Activated CD4-positive, alpha-beta memory T cell treated with anti-CD3 and anti-CD28 coated beads for 36 hours (primary cell): ENCODE data around the gene SLC25A25. TPM values are rescaled to one million over a fixed set of nuclear protein-coding genes. Genes with fewer than 3 reads are reported as not detected.

Experiments used
- CTCF ChIA-PET: fragments of 350-600 bp; sonication (Branson Sonifier 250); formaldehyde crosslinking; loops from one replicate; lab custom pipeline; 2021; ENCODE audit warnings: antibody characterized with exemption, inconsistent platforms; lab: Charles Lee
- POLR2A ChIA-PET: fragments of 350-600 bp; sonication (Branson Sonifier 250); formaldehyde crosslinking; loops from one replicate; lab custom pipeline; 2021; ENCODE audit warnings: antibody characterized with exemption; lab: Charles Lee
- DNase-seq: peaks from one replicate; pipeline ENCODE4 v3.0.0-alpha.2; 2020
- H3K27ac Mint-ChIP-seq: one replicate; pipeline ENCODE4 v1.8.0; 2021; ENCODE audit warnings: mixed read lengths
- H3K27me3 Mint-ChIP-seq: one replicate; pipeline ENCODE4 v1.8.0; 2021; ENCODE audit warnings: mixed read lengths
- H3K36me3 Mint-ChIP-seq: one replicate; pipeline ENCODE4 v1.8.0; 2021; ENCODE audit warnings: mixed read lengths
- H3K4me1 Mint-ChIP-seq: one replicate; pipeline ENCODE4 v1.8.0; 2021; ENCODE audit warnings: low read depth, mixed read lengths
- H3K4me3 Mint-ChIP-seq: one replicate; pipeline ENCODE4 v1.8.0; 2021; ENCODE audit warnings: mild to moderate bottlenecking, mixed read lengths
- H3K9me3 Mint-ChIP-seq: one replicate; pipeline ENCODE4 v1.8.0; 2021; ENCODE audit warnings: mixed read lengths
- intact Hi-C: fragments of 100-400 bp; cut with micrococcal nuclease; formaldehyde crosslinking; loops from one replicate; pipeline ENCODE4 v1.15.1; 2023
- total RNA-seq, 2 experiments: library from RNA; stranded (reverse); gene quantifications; one replicate each; pipeline ENCODE4 v1.2.3, GENCODE V29; 2021

SLC25A25 gene
- total RNA-seq, 2 experiments from 2014 or later = 17.1 to 17.3 TPM

DNA sequence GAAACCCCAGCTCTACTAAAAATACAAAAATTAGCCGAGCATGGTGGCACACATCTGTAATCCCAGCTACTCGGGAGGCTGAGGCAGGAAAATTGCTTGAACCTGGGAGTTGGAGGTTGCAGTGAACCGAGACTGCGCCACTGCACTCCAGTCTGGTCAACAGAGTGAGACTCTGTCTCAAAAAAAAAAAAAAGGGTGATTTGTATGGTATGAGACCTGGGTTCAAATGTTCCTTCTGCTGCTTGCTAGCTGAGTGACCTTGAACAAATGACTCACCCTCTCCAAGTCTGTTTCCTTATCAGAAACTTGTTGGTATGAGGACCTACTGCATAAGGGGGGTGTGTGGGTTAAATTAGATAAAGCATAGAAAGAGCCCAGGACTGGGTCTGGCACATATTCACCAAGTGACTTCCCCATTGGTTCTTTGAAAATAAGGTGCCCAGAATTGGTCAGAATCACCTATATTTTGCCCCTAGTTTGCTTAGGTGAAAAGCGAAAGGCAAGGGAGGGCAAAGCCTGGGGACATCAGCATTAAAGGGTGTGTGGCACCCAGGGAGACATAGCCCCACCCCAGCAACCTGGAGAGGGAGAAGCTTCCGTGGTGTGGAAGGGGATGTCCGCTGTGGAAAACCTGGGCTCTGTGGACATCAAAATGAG lies 9.9 kb downstream of the SLC25A25 start:
- H3K27me3 Mint-ChIP-seq = no peaks in the 10 kb centered on the region
- peaks cover 50% of the 10 kb centered on the region for H3K4me1 Mint-ChIP-seq
- no peak overlapping the region for H3K4me3 Mint-ChIP-seq
- peak overlapping the region; percentile 61 for H3K27ac Mint-ChIP-seq
- ChIA-PET CTCF (interaction anchor here (0.6 to 3.8 kb wide), 9 partner anchors 10 to 136 kb away, joined by 3 to 13 read pairs (median 6); no protein-coding TSS in a partner anchor), POLR2A (interaction anchor here (0.9 to 2.5 kb wide), 2 partner anchors 9 to 11 kb away, joined by 4 to 8 read pairs; partner anchors contain the start of genes NAIF1 and SLC25A25)
- H3K36me3 Mint-ChIP-seq = peaks cover 16% of the 10 kb centered on the region
- intact Hi-C loops = no loop called here
- H3K9me3 Mint-ChIP-seq = no peaks in the 10 kb centered on the region
- DNase-seq = no peak

GRCh38 chr9:128078504-128079434 lies 10.7 kb downstream of the SLC25A25 start:
- ChIA-PET CTCF (interaction anchor here (0.6 to 3.8 kb wide), 11 partner anchors 9 to 137 kb away, joined by 3 to 13 read pairs (median 4); no protein-coding TSS in a partner anchor), POLR2A (interaction anchor here (0.9 to 2.5 kb wide), 2 partner anchors 9 to 12 kb away, joined by 4 to 8 read pairs; partner anchors contain the start of genes NAIF1 and SLC25A25)
- intact Hi-C loops = no loop called here
- H3K27ac Mint-ChIP-seq = peak overlapping the region; percentile 70
- H3K4me1 Mint-ChIP-seq = peaks cover 44% of the 10 kb centered on the region
- H3K27me3 Mint-ChIP-seq = no peaks in the 10 kb centered on the region
- no peak overlapping the region for H3K4me3 Mint-ChIP-seq
- no peaks in the 10 kb centered on the region for H3K9me3 Mint-ChIP-seq
- H3K36me3 Mint-ChIP-seq = peaks cover 15% of the 10 kb centered on the region
- no peak for DNase-seq

DNA sequence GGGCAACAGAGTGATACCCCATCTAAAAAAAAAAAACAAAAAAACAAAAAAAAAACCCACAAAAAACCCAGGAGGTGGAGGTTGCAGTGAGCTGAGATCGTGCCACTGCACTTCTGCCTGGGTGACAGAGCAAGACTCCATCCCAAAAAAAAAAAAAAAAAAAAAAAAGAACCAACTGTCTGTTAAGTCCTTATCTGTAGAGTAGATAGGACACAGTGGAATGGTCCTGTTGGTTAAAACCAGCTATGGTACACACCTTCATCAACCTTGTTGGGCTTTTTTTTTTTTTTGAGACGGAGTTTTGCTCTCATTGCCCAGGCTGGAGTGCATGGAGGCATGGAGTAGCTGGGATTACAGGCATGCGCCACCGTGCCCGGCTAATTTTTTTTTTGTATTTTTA lies 12.2 kb downstream of the SLC25A25 start:
- Mint-ChIP-seq H3K4me3 (no peak overlapping the region), H3K9me3 (no peaks in the 10 kb centered on the region), H3K4me1 (peaks cover 51% of the 10 kb centered on the region), H3K36me3 (peaks cover 17% of the 10 kb centered on the region), H3K27ac (no peak overlapping the region), H3K27me3 (no peaks in the 10 kb centered on the region)
- intact Hi-C loops = no loop called here
- no peak for DNase-seq
- ChIA-PET POLR2A (interaction anchor here (1.1 kb wide), 1 partner anchor 11 kb away, joined by 3 read pairs; no protein-coding TSS in a partner anchor), CTCF (interaction anchor here (1.4 kb wide), 1 partner anchor 12 kb away, joined by 5 read pairs; the partner anchor contains the start of genes NAIF1 and SLC25A25)

DNA sequence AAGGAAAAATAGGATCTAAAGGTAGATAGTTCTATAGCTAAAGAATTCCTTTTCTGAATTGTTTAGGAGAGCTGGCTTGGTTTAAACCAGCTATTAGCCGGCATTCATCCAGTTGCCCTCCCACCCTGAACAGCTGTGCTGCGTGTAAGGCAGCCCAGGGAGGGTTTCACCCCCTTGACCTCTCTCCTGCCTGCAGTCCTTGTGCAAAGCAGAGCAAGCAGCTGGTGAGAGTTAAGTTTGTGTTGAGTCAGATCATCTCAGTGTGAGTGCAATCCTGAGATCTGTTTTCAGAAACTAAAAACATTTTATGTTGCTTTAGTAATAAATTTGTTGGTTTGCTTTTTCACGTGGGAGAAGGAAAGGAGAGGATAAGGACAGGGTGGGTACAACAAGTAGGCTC lies 13.0 kb downstream of the SLC25A25 start:
- no peak for DNase-seq
- no peaks in the 10 kb centered on the region for H3K9me3 Mint-ChIP-seq
- no peak overlapping the region for H3K4me3 Mint-ChIP-seq
- peak overlapping the region; percentile 52 for H3K27ac Mint-ChIP-seq
- peaks cover 20% of the 10 kb centered on the region for H3K36me3 Mint-ChIP-seq
- H3K27me3 Mint-ChIP-seq = no peaks in the 10 kb centered on the region
- intact Hi-C loops = no loop called here
- POLR2A ChIA-PET = interaction anchor here (1.1 kb wide), 1 partner anchor 12 kb away, joined by 3 read pairs; no protein-coding TSS in a partner anchor
- CTCF ChIA-PET = interaction anchor here (0.8 to 1.5 kb wide), 4 partner anchors 9 to 137 kb away, joined by 3 to 5 read pairs (median 4); partner anchors contain the start of genes NAIF1 and SLC25A25
- H3K4me1 Mint-ChIP-seq = peaks cover 51% of the 10 kb centered on the region

DNA sequence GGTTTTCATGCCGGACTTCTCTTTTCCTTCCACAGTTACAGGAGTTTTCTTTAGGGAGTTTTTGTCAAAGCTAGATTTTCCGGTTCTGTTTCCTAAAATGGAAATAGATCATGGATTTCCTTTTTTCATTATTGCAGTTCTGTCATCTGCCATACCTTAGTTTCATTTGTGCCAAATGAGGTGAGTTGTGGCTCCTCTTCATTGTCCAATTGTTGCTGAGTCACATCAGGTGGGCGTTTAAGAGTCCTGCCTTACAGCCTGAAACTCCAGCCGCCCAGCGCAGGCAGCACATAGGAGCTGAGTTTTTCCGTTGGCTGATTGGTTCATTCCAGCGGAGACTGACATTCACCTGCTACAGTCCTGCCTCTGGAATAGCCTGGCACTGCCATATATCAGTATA lies 14.1 kb downstream of the SLC25A25 start:
- CTCF ChIA-PET = interaction anchor here (0.8 to 1.5 kb wide), 4 partner anchors 10 to 47 kb away, joined by 3 to 5 read pairs (median 4); no protein-coding TSS in a partner anchor
- POLR2A ChIA-PET = no interaction called here
- intact Hi-C loops = no loop called here
- H3K27me3 Mint-ChIP-seq = no peaks in the 10 kb centered on the region
- peaks cover 46% of the 10 kb centered on the region for H3K4me1 Mint-ChIP-seq
- no peaks in the 10 kb centered on the region for H3K9me3 Mint-ChIP-seq
- no peak for DNase-seq
- peaks cover 20% of the 10 kb centered on the region for H3K36me3 Mint-ChIP-seq
- H3K27ac Mint-ChIP-seq = peak overlapping the region; percentile 46
- no peak overlapping the region for H3K4me3 Mint-ChIP-seq

GRCh38 chr9:128084746-128085145 lies 16.7 kb downstream of the SLC25A25 start:
- intact Hi-C loops = no loop called here
- POLR2A ChIA-PET = no interaction called here
- H3K27me3 Mint-ChIP-seq = no peaks in the 10 kb centered on the region
- DNase-seq = no peak
- H3K4me3 Mint-ChIP-seq = no peak overlapping the region
- no peaks in the 10 kb centered on the region for H3K9me3 Mint-ChIP-seq
- peak overlapping the region; percentile 15 for H3K27ac Mint-ChIP-seq
- H3K4me1 Mint-ChIP-seq = peaks cover 49% of the 10 kb centered on the region
- CTCF ChIA-PET = interaction anchor here (0.7 to 1.7 kb wide), 8 partner anchors 8 to 22 kb away, joined by 3 to 6 read pairs (median 4); no protein-coding TSS in a partner anchor
- H3K36me3 Mint-ChIP-seq = peaks cover 12% of the 10 kb centered on the region

DNA sequence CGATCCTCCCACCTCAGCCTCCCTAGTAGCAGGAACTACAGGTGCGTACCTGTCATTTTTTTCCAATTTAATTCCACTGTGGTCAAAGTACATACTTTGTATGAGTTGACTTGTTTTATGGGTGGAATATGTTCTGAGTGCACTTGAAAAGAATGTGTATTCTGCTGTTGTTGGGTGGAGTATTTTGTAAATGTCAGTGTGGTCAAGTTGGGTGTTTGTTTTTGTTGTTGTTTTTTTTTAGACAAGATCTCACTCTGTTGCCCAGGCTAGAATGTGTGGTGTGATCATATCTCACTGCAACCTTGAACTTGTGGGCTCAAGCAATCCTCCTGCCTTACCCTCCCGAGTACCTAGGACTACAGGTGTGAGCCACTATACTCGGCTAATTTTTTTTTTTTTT lies 17.9 kb downstream of the SLC25A25 start:
- ChIA-PET POLR2A (no interaction called here), CTCF (interaction anchor here (1.0 to 2.0 kb wide), 4 partner anchors 10 to 142 kb away, joined by 3 to 5 read pairs (median 4); no protein-coding TSS in a partner anchor)
- Mint-ChIP-seq H3K4me1 (peaks cover 51% of the 10 kb centered on the region), H3K9me3 (no peaks in the 10 kb centered on the region), H3K27ac (no peak overlapping the region), H3K36me3 (peaks cover 14% of the 10 kb centered on the region), H3K4me3 (no peak overlapping the region), H3K27me3 (no peaks in the 10 kb centered on the region)
- intact Hi-C loops = no loop called here
- no peak for DNase-seq

GRCh38 chr9:128087262-128087661 lies 19.2 kb downstream of the SLC25A25 start:
- no peak for DNase-seq
- H3K4me3 Mint-ChIP-seq = no peak overlapping the region
- H3K27me3 Mint-ChIP-seq = no peaks in the 10 kb centered on the region
- ChIA-PET CTCF (interaction anchor here (1.0 to 3.5 kb wide), 6 partner anchors 9 to 144 kb away, joined by 4 to 17 read pairs (median 4); no protein-coding TSS in a partner anchor), POLR2A (no interaction called here)
- peak overlapping the region; percentile 29 for H3K27ac Mint-ChIP-seq
- H3K9me3 Mint-ChIP-seq = no peaks in the 10 kb centered on the region
- peaks cover 51% of the 10 kb centered on the region for H3K4me1 Mint-ChIP-seq
- intact Hi-C loops = no loop called here
- H3K36me3 Mint-ChIP-seq = peaks cover 10% of the 10 kb centered on the region

- ChIA-PET POLR2A (interaction anchor here (1.0 kb wide), 1 partner anchor 14 kb away, joined by 3 read pairs; no protein-coding TSS in a partner anchor), CTCF (interaction anchor here (1.5 to 3.5 kb wide), 4 partner anchors 10 to 145 kb away, joined by 4 to 17 read pairs (median 10); no protein-coding TSS in a partner anchor)
- Mint-ChIP-seq H3K27ac (peak overlapping the region; percentile 70), H3K9me3 (no peaks in the 10 kb centered on the region), H3K4me1 (peaks cover 61% of the 10 kb centered on the region), H3K4me3 (no peak overlapping the region), H3K36me3 (peaks cover 9% of the 10 kb centered on the region), H3K27me3 (no peaks in the 10 kb centered on the region)
- no peak for DNase-seq
- intact Hi-C loops = no loop called here
These were observed 20.4 kb downstream of the SLC25A25 start for GRCh38 chr9:128088253-128088945.

- intact Hi-C loops = no loop called here
- no peaks in the 10 kb centered on the region for H3K27me3 Mint-ChIP-seq
- H3K9me3 Mint-ChIP-seq = no peaks in the 10 kb centered on the region
- H3K27ac Mint-ChIP-seq = peak overlapping the region; percentile 23
- H3K4me1 Mint-ChIP-seq = peaks cover 64% of the 10 kb centered on the region
- POLR2A ChIA-PET = interaction anchor here (0.6 kb wide), 1 partner anchor 76 kb away, joined by 3 read pairs; no protein-coding TSS in a partner anchor
- no peak overlapping the region for H3K4me3 Mint-ChIP-seq
- peaks cover 6% of the 10 kb centered on the region for H3K36me3 Mint-ChIP-seq
- DNase-seq = no peak
- CTCF ChIA-PET = interaction anchor here (0.6 to 3.5 kb wide), 4 partner anchors 29 to 635 kb away, joined by 3 to 17 read pairs (median 10); no protein-coding TSS in a partner anchor
These were observed 21.3 kb downstream of the SLC25A25 start for GRCh38 chr9:128089299-128089698.
